H9 (cell line): Measurements from ENCODE around the gene KATNB1. TPM values are rescaled to one million over a fixed set of nuclear protein-coding genes. Genes with fewer than 3 reads are reported as not detected.

ENCODE experiments used
- DNase-seq: peaks from one replicate; pipeline ENCODE4 v3.0.0-alpha.2; 2017
- H2AFZ ChIP-seq: one replicate; pipeline ENCODE4 v1.6.1; 2013; ENCODE audit warnings: mild to moderate bottlenecking, low read length, control low read depth, moderate library complexity
- H2AK5ac ChIP-seq: 2 replicates; pipeline ENCODE4 v1.6.1; 2013; ENCODE audit warnings: low read length, control low read depth, mixed read lengths; ENCODE audit not compliant: insufficient read length
- H2BK120ac ChIP-seq: one replicate; pipeline ENCODE4 v1.6.1; 2013; ENCODE audit warnings: low read depth, mild to moderate bottlenecking, low read length, control low read depth, inconsistent platforms; ENCODE audit not compliant: poor library complexity, severe bottlenecking
- H2BK12ac ChIP-seq: 2 replicates; pipeline ENCODE4 v1.6.1; 2013; ENCODE audit warnings: low read length, control low read depth, mixed read lengths, low read depth; ENCODE audit not compliant: insufficient read length
- H2BK15ac ChIP-seq: 2 replicates; pipeline ENCODE4 v1.6.1; 2013; ENCODE audit warnings: low read depth, low read length, control low read depth
- H2BK20ac ChIP-seq: one replicate; pipeline ENCODE4 v1.6.1; 2013; ENCODE audit warnings: low read depth, mild to moderate bottlenecking, low read length, control low read depth, inconsistent platforms; ENCODE audit not compliant: poor library complexity, severe bottlenecking
- H2BK5ac ChIP-seq: 2 replicates; pipeline ENCODE4 v1.6.1; 2013; ENCODE audit warnings: low read length, control low read depth, mixed read lengths; ENCODE audit not compliant: insufficient read length
- H3K14ac ChIP-seq: 2 replicates; pipeline ENCODE4 v1.6.1; 2013; ENCODE audit warnings: low read length, control low read depth; ENCODE audit not compliant: insufficient read depth
- H3K18ac ChIP-seq: 2 replicates; pipeline ENCODE4 v1.6.1; 2013; ENCODE audit warnings: low read depth, mild to moderate bottlenecking, mixed read lengths, low read length, control low read depth; ENCODE audit not compliant: insufficient read length
- H3K23ac ChIP-seq: 2 replicates; pipeline ENCODE4 v1.6.1; 2013; ENCODE audit warnings: low read length, control low read depth, mixed read lengths, low read depth; ENCODE audit not compliant: insufficient read length
- H3K23me2 ChIP-seq: 2 replicates; pipeline ENCODE4 v1.6.1; 2013; ENCODE audit warnings: low read depth, mild to moderate bottlenecking, mixed read lengths, low read length, control low read depth; ENCODE audit not compliant: insufficient read length, poor library complexity, severe bottlenecking
- H3K27ac ChIP-seq: 2 replicates; pipeline ENCODE4 v1.5.1; 2013; ENCODE audit warnings: low read length, control low read depth, mixed read lengths, low read depth; ENCODE audit not compliant: insufficient read length
- H3K27me3 ChIP-seq: 2 replicates; pipeline ENCODE4 v1.6.1; 2013; ENCODE audit warnings: low read length, control low read depth, inconsistent platforms; ENCODE audit not compliant: insufficient read depth
- H3K4ac ChIP-seq: 2 replicates; pipeline ENCODE4 v1.6.1; 2013; ENCODE audit warnings: low read depth, mild to moderate bottlenecking, control low read depth, inconsistent platforms, low read length, moderate library complexity
- H3K4me1 ChIP-seq: 2 replicates; pipeline ENCODE4 v1.6.1; 2013; ENCODE audit warnings: low read length, control low read depth, inconsistent platforms; ENCODE audit not compliant: insufficient read depth
- H3K4me2 ChIP-seq: 2 replicates; pipeline ENCODE4 v1.6.1; 2013; ENCODE audit warnings: low read length, control low read depth, mixed read lengths; ENCODE audit not compliant: insufficient read length, insufficient read depth
- H3K56ac ChIP-seq: 2 replicates; pipeline ENCODE4 v1.6.1; 2013; ENCODE audit warnings: low read depth, mild to moderate bottlenecking, mixed read lengths, low read length, control low read depth; ENCODE audit not compliant: insufficient read length
- H3K79me1 ChIP-seq: 2 replicates; pipeline ENCODE4 v1.6.1; 2013; ENCODE audit warnings: low read depth, mild to moderate bottlenecking, moderate library complexity, low read length, control low read depth, inconsistent platforms; ENCODE audit not compliant: insufficient read depth, poor library complexity, severe bottlenecking
- H3K79me2 ChIP-seq: 2 replicates; pipeline ENCODE4 v1.6.1; 2013; ENCODE audit warnings: low read length, control low read depth, inconsistent platforms; ENCODE audit not compliant: insufficient read depth
- H3K9ac ChIP-seq: 2 replicates; pipeline ENCODE4 v1.6.1; 2013; ENCODE audit warnings: low read length, control low read depth, mixed read lengths; ENCODE audit not compliant: insufficient read length; ENCODE audit errors: extremely low read depth
- H3K9me3 ChIP-seq: one replicate; pipeline ENCODE4 v1.6.1; 2013; ENCODE audit warnings: low read depth, low read length, inconsistent platforms; ENCODE audit not compliant: control insufficient read depth
- H3T11ph ChIP-seq: one replicate; pipeline ENCODE4 v1.6.1; 2013; ENCODE audit warnings: mild to moderate bottlenecking, low read length, control low read depth, inconsistent platforms
- H4K20me1 ChIP-seq: one replicate; pipeline ENCODE4 v1.6.1; 2013; ENCODE audit not compliant: control insufficient read depth, insufficient read length, insufficient read depth
- H4K5ac ChIP-seq: 2 replicates; pipeline ENCODE4 v1.6.1; 2013; ENCODE audit warnings: low read depth, mild to moderate bottlenecking, mixed read lengths, low read length, control low read depth; ENCODE audit not compliant: insufficient read length
- H4K8ac ChIP-seq: replicated peaks from 2 replicates; pipeline ENCODE4 v1.6.1; 2013; ENCODE audit warnings: low read length, control low read depth, mixed read lengths, low read depth; ENCODE audit not compliant: insufficient read length
- H4K91ac ChIP-seq: 2 replicates; pipeline ENCODE4 v1.6.1; 2013; ENCODE audit warnings: low read depth, mild to moderate bottlenecking, moderate library complexity, mixed read lengths, low read length, control low read depth; ENCODE audit not compliant: insufficient read length
- H3K27ac Mint-ChIP-seq, 3 experiments: 2 replicates in 2 of 3; 3 replicates in 1 of 3; pipeline ENCODE4 v1.8.0; 2020 to 2021; ENCODE audit warnings: mixed read lengths in 3 of 3, mild to moderate bottlenecking in 1 of 3, moderate library complexity in 1 of 3
- H3K27me3 Mint-ChIP-seq: 2 replicates; pipeline ENCODE4 v1.8.0; 2021; ENCODE audit warnings: low read depth, mild to moderate bottlenecking, moderate library complexity, mixed read lengths
- H3K36me3 Mint-ChIP-seq, 3 experiments: 2 replicates in 2 of 3; 3 replicates in 1 of 3; pipeline ENCODE4 v1.8.0; 2020 to 2021; ENCODE audit warnings: low read depth in 3 of 3, mixed read lengths in 3 of 3; ENCODE audit not compliant: insufficient read depth in 1 of 3
- H3K4me1 Mint-ChIP-seq, 2 experiments: 2 replicates each; pipeline ENCODE4 v1.8.0; 2020; ENCODE audit warnings: mixed read lengths in 2 of 2
- H3K4me3 Mint-ChIP-seq, 2 experiments: 2 replicates in 1 of 2; 3 replicates in 1 of 2; pipeline ENCODE4 v1.8.0; 2020 to 2021; ENCODE audit warnings: mild to moderate bottlenecking in 2 of 2, mixed read lengths in 2 of 2, moderate library complexity in 1 of 2
- H3K9me3 Mint-ChIP-seq, 2 experiments: 2 replicates in 1 of 2; 3 replicates in 1 of 2; pipeline ENCODE4 v1.8.0; 2020; ENCODE audit warnings: mild to moderate bottlenecking in 2 of 2, mixed read lengths in 2 of 2, moderate library complexity in 1 of 2
- WGBS: extraction: QIAGEN DNeasy Blood & Tissue Kit; methylation state at CpG from one replicate; pipeline ENCODE4 v1.1.7; 2013; ENCODE audit warnings: missing lambda C conversion rate, low lambda C conversion rate, mixed read lengths; ENCODE audit not compliant: insufficient read length; ENCODE audit errors: extremely low coverage; 5-methylcytosine and 5-hydroxymethylcytosine counted together
- total RNA-seq: library from RNA; stranded (reverse); gene quantifications from 2 replicates; pipeline ENCODE4 v1.2.1, GENCODE V29; 2021
- TF ChIP-seq, protein P1 (sequence below): fragments of 200-600 bp; sonication (generic); conservative IDR thresholded peaks from 3 replicates; pipeline ENCODE4 v1.8.0; 2021; ENCODE audit warnings: antibody characterized with exemption, mild to moderate bottlenecking

KATNB1 gene
- total RNA-seq, 1 experiment from 2014 or later: 29.9 TPM

DNA sequence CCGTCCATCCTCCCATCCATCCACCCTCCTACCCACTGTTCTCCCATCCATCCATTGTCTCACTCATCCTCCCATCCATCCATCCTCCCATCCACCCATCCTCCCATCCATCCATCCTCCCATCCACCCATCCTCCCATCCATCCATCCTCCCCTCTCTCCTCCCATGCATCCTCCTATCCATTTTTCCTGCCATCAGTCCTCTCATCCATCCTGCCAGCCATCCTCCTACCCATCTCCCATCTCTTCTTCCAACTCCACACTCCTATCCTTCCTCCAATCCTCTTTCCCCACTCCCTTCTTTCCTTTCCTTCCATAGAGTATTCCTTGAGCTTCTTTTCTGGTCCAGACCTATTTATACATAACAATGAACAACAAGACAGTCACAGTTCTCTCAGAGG lies 28.9 kb upstream of the KATNB1 start:
- Histone ChIP-seq H3K56ac (no peak overlapping the region), H3K27me3 (no peaks in the 10 kb centered on the region), H3K14ac (no peak overlapping the region), H3K23me2 (no peaks in the 10 kb centered on the region), H3K9ac (no peak overlapping the region), H2AFZ (no peak overlapping the region), H4K5ac (no peak overlapping the region), H2AK5ac (no peak overlapping the region), H3K4ac (no peak overlapping the region), H4K20me1 (no peaks in the 10 kb centered on the region), H4K8ac (no peak overlapping the region), H3K23ac (no peak overlapping the region), H3K4me1 (no peaks in the 10 kb centered on the region), H2BK5ac (no peak overlapping the region), H3K27ac (no peak overlapping the region), H2BK120ac (no peak overlapping the region), H3K4me2 (no peak overlapping the region), H2BK20ac (no peak overlapping the region), H2BK12ac (no peak overlapping the region), H2BK15ac (no peak overlapping the region), H3T11ph (no peak overlapping the region), H3K18ac (no peak overlapping the region), H4K91ac (no peak overlapping the region), H3K9me3 (no peaks in the 10 kb centered on the region), H3K79me2 (no peaks in the 10 kb centered on the region), H3K79me1 (no peaks in the 10 kb centered on the region)
- TF ChIP-seq, protein P1, sequence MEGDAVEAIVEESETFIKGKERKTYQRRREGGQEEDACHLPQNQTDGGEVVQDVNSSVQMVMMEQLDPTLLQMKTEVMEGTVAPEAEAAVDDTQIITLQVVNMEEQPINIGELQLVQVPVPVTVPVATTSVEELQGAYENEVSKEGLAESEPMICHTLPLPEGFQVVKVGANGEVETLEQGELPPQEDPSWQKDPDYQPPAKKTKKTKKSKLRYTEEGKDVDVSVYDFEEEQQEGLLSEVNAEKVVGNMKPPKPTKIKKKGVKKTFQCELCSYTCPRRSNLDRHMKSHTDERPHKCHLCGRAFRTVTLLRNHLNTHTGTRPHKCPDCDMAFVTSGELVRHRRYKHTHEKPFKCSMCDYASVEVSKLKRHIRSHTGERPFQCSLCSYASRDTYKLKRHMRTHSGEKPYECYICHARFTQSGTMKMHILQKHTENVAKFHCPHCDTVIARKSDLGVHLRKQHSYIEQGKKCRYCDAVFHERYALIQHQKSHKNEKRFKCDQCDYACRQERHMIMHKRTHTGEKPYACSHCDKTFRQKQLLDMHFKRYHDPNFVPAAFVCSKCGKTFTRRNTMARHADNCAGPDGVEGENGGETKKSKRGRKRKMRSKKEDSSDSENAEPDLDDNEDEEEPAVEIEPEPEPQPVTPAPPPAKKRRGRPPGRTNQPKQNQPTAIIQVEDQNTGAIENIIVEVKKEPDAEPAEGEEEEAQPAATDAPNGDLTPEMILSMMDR: no peak
- no peak overlapping the region for H3K4me3 Mint-ChIP-seq
- no peak overlapping the region for H3K27ac Mint-ChIP-seq
- H3K36me3 Mint-ChIP-seq: no peaks in the 10 kb centered on the region; a peak in 1 of 7 replicates
- H3K27me3 Mint-ChIP-seq: peaks cover 31% of the 10 kb centered on the region
- no peak for DNase-seq
- no CpG with 5 or more reads among the region's 1 CpG for WGBS
- peaks cover 6% of the 10 kb centered on the region in 2 experiments for H3K4me1 Mint-ChIP-seq
- peaks cover 0 to 16% of the 10 kb centered on the region in 2 experiments; a peak in 2 of 5 replicates for H3K9me3 Mint-ChIP-seq
